ENCODE measurements around the gene FFAR1.

The FFAR1 gene

GRCh38 chr19:35345671-35346111 is 2.0 kb upstream of the FFAR1 start:
- no peaks in the 10 kb centered on the region for H3K27me3 ChIP-seq (replicated peaks)
- H3K36me3 ChIP-seq (replicated peaks): no peaks in the 10 kb centered on the region
- TF ChIP-seq, protein P1, sequence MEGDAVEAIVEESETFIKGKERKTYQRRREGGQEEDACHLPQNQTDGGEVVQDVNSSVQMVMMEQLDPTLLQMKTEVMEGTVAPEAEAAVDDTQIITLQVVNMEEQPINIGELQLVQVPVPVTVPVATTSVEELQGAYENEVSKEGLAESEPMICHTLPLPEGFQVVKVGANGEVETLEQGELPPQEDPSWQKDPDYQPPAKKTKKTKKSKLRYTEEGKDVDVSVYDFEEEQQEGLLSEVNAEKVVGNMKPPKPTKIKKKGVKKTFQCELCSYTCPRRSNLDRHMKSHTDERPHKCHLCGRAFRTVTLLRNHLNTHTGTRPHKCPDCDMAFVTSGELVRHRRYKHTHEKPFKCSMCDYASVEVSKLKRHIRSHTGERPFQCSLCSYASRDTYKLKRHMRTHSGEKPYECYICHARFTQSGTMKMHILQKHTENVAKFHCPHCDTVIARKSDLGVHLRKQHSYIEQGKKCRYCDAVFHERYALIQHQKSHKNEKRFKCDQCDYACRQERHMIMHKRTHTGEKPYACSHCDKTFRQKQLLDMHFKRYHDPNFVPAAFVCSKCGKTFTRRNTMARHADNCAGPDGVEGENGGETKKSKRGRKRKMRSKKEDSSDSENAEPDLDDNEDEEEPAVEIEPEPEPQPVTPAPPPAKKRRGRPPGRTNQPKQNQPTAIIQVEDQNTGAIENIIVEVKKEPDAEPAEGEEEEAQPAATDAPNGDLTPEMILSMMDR (IDR thresholded peaks at IDR 0.05; ENCODE audit: low read depth, low read length, missing control alignments): no peak
- in situ Hi-C loops (cut with HindIII; ENCODE audit: low pct_ligation_motif_present, low sequenced_read_pairs): no loop called here
- no peak for DNase-seq
- H3K27ac ChIP-seq: no peak overlapping the region
- no peak overlapping the region for H3K4me3 ChIP-seq (ENCODE audit: low read depth, low read length)

DNA sequence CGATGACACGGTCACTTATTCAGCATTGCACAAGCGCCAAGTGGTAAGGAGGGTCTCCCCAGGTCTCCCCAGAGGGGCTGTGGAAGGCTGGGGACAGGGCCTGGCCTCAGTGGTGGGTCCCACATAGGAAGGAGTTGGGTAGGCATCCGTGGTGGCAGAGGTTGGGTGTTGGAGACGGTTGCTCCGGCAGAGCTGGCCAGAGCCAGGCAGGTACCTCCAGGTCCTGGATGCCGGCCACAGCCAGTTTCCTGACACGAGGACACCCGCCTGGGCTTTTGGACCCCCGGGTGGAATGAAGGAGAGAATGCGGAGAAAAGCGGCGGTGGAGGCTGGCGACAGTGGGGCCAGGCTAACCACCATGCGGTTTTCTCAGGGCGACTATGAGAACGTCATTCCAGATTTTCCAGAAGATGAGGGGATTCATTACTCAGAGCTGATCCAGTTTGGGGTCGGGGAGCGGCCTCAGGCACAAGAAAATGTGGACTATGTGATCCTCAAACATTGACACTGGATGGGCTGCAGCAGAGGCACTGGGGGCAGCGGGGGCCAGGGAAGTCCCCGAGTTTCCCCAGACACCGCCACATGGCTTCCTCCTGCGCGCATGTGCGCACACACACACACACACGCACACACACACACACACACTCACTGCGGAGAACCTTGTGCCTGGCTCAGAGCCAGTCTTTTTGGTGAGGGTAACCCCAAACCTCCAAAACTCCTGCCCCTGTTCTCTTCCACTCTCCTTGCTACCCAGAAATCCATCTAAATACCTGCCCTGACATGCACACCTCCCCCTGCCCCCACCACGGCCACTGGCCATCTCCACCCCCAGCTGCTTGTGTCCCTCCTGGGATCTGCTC is 1.3 kb upstream of the FFAR1 start:
- Histone ChIP-seq H3K27me3 (replicated peaks) (no peaks in the 10 kb centered on the region), H3K36me3 (replicated peaks) (no peaks in the 10 kb centered on the region), H3K27ac (no peak overlapping the region), H3K4me3 (ENCODE audit: low read depth, low read length) (no peak overlapping the region)
- in situ Hi-C loops (cut with HindIII; ENCODE audit: low pct_ligation_motif_present, low sequenced_read_pairs): no loop called here
- TF ChIP-seq, protein P1 (IDR thresholded peaks at IDR 0.05; ENCODE audit: low read depth, low read length, missing control alignments): no peak
- no peak for DNase-seq

DNA sequence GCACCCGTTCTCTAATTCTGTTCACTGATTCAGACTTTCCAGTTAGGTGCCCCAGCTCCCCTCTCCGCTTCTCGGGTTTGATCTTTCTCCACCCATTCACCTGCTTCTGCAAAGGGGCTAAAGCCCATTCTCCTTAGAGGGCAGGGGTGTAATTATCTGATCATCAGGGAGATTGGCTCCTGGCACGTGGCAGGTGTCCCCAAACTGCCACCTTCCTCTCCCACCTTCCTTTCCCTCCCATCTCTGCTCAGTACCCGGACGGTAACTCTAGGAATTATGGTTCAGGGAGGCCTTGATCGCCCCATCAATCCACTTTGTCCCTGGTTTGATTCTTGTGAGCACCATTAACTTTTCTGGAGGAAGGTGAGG is 212 bp downstream of the FFAR1 start:
- no peak overlapping the region for H3K27ac ChIP-seq
- TF ChIP-seq, protein P1 (IDR thresholded peaks at IDR 0.05; ENCODE audit: low read depth, low read length, missing control alignments): no peak
- in situ Hi-C loops (cut with HindIII; ENCODE audit: low pct_ligation_motif_present, low sequenced_read_pairs): no loop called here
- no peaks in the 10 kb centered on the region for H3K36me3 ChIP-seq (replicated peaks)
- H3K4me3 ChIP-seq (ENCODE audit: low read depth, low read length): no peak overlapping the region
- no peak for DNase-seq
- no peaks in the 10 kb centered on the region for H3K27me3 ChIP-seq (replicated peaks)

DNA sequence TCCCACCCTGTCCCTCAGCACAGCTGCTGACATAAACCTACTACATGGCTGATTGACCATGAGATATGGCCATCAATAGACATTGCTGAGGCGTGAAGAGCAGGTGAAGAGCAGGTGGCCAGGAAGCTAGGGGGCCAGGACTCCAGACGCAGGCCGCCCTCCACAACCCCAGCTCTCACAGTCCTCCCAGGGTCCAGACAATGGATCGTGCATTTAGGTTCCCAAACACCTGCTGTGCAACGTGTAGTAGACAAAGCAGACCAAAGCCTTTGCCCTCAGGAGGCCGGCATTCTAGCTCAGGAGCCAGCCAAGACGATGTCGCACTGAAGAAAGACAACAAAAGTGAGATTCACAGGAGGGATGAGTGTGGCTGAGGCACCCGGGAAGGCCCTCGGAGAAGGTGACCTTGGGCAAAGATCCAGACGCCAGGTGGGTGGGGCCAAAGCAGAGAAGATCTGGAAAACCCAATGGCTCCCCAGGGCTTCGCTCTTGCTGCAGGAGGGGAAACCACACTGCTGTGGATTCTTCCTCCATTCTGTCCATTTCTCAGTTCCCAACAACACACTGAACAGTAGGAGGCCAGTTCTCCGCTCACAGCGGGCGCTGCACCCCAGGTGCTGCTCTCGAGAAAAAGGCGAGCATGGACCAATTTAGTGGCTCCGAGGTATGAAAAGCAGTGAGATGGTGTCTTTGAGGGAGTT is 1.4 kb downstream of the FFAR1 start:
- H3K27me3 ChIP-seq (replicated peaks): no peaks in the 10 kb centered on the region
- H3K36me3 ChIP-seq (replicated peaks): no peaks in the 10 kb centered on the region
- no peak overlapping the region for H3K27ac ChIP-seq
- in situ Hi-C loops (cut with HindIII; ENCODE audit: low pct_ligation_motif_present, low sequenced_read_pairs): no loop called here
- no peak overlapping the region for H3K4me3 ChIP-seq (ENCODE audit: low read depth, low read length)
- DNase-seq: no peak
- TF ChIP-seq, protein P1 (IDR thresholded peaks at IDR 0.05; ENCODE audit: low read depth, low read length, missing control alignments): no peak

- H3K4me3 ChIP-seq (ENCODE audit: low read depth, low read length): no peak overlapping the region
- no peak for DNase-seq
- no peaks in the 10 kb centered on the region for H3K36me3 ChIP-seq (replicated peaks)
- in situ Hi-C loops (cut with HindIII; ENCODE audit: low pct_ligation_motif_present, low sequenced_read_pairs): no loop called here
- H3K27me3 ChIP-seq (replicated peaks): no peaks in the 10 kb centered on the region
- TF ChIP-seq, protein P1 (IDR thresholded peaks at IDR 0.05; ENCODE audit: low read depth, low read length, missing control alignments): no peak
- no peak overlapping the region for H3K27ac ChIP-seq
These were observed 2.2 kb downstream of the FFAR1 start for GRCh38 chr19:35349614-35350521.

All from brain microvascular endothelial cell (primary cell).